Left ventricle myocardium inferior (tissue), 1 donor: ENCODE data around the gene OPN1SW. TPM values are rescaled to one million over a fixed set of nuclear protein-coding genes. Genes with fewer than 3 reads are reported as not detected.

Experiments
- DNase-seq: peaks from one replicate; pipeline ENCODE4 v3.0.0-alpha.2; 2020
- H3K27ac ChIP-seq: fragments of 200-600 bp; replicated peaks from 2 replicates; pipeline ENCODE4 v1.8.0; 2021
- H3K27me3 ChIP-seq: fragments of 200-600 bp; 2 replicates; pipeline ENCODE4 v1.8.0; 2021; ENCODE audit warnings: low read depth
- H3K36me3 ChIP-seq: fragments of 200-600 bp; 2 replicates; pipeline ENCODE4 v1.8.0; 2021
- H3K4me1 ChIP-seq: fragments of 200-600 bp; 2 replicates; pipeline ENCODE4 v1.8.0; 2021
- H3K4me3 ChIP-seq: fragments of 200-600 bp; 2 replicates; pipeline ENCODE4 v1.8.0; 2021; ENCODE audit warnings: mild to moderate bottlenecking, moderate library complexity
- H3K9me3 ChIP-seq: fragments of 200-600 bp; replicated peaks from 2 replicates; pipeline ENCODE4 v1.8.0; 2021
- intact Hi-C: fragments of 100-400 bp; cut with micrococcal nuclease; formaldehyde crosslinking; loops from one replicate; pipeline ENCODE4 v1.11.0; 2022
- total RNA-seq: library from RNA; stranded (reverse); fragmentation: NEBNext Ultra II Directional; extraction: Animal tissue kit (Norgen Biotek cat#: 25700); gene quantifications from one replicate; pipeline ENCODE4 v1.2.1, GENCODE V29; 2021
- TF ChIP-seq, protein P1 (sequence below): fragments of 200-600 bp; IDR thresholded peaks from 2 replicates; pipeline ENCODE4 v1.8.0; 2021; ENCODE audit warnings: antibody characterized with exemption, mild to moderate bottlenecking, borderline replicate concordance
- donor health status: DM: no; HTN: yes; CAD: no; lungs with severe emphysema.

Gene OPN1SW
- total RNA-seq, 1 donor from 2014 or later: not detected

DNA sequence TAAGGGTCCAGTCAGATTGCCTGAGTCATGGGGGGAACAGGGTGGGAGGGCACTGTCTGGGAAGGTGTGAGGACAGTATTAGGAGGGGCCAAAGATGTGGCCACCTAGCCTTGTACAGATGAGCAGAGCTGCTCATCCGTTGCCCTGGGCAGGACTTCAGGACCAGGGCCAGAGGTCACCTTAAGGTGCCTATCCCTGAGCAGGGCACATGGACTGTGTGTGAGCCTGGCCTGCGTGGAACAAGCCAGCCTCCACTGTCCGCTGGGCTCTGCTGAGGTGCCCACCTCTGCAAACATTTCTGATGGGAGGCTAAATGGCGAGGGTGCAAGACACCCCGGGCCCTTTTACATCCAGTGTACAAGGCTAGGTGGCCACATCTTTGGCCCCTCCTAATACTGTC, 3.4 kb upstream of the OPN1SW start:
- intact Hi-C loops: no loop called here

GRCh38 chr7:128777156-128778123, 1.8 kb upstream of the OPN1SW start:
- TF ChIP-seq, protein P1, sequence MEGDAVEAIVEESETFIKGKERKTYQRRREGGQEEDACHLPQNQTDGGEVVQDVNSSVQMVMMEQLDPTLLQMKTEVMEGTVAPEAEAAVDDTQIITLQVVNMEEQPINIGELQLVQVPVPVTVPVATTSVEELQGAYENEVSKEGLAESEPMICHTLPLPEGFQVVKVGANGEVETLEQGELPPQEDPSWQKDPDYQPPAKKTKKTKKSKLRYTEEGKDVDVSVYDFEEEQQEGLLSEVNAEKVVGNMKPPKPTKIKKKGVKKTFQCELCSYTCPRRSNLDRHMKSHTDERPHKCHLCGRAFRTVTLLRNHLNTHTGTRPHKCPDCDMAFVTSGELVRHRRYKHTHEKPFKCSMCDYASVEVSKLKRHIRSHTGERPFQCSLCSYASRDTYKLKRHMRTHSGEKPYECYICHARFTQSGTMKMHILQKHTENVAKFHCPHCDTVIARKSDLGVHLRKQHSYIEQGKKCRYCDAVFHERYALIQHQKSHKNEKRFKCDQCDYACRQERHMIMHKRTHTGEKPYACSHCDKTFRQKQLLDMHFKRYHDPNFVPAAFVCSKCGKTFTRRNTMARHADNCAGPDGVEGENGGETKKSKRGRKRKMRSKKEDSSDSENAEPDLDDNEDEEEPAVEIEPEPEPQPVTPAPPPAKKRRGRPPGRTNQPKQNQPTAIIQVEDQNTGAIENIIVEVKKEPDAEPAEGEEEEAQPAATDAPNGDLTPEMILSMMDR: no peak
- Histone ChIP-seq H3K4me3 (no peak overlapping the region), H3K36me3 (peaks cover 5% of the 10 kb centered on the region), H3K27ac (no peak overlapping the region), H3K9me3 (peaks cover 12% of the 10 kb centered on the region), H3K27me3 (no peaks in the 10 kb centered on the region), H3K4me1 (peaks cover 4% of the 10 kb centered on the region)
- no peak for DNase-seq
- intact Hi-C loops: no loop called here

More for the DNA sequence above, 3.4 kb upstream of the OPN1SW start:
- DNase-seq: no peak
- Histone ChIP-seq H3K27me3 (no peaks in the 10 kb centered on the region), H3K4me1 (peaks cover 14% of the 10 kb centered on the region), H3K27ac (no peak overlapping the region), H3K9me3 (peaks cover 12% of the 10 kb centered on the region), H3K4me3 (no peak overlapping the region), H3K36me3 (no peaks in the 10 kb centered on the region)
- TF ChIP-seq, protein P1: no peak

GRCh38 chr7:128774921-128775320, 673 bp downstream of the OPN1SW start:
- H3K9me3 ChIP-seq: peaks cover 12% of the 10 kb centered on the region
- H3K36me3 ChIP-seq: peaks cover 30% of the 10 kb centered on the region
- intact Hi-C loops: no loop called here
- DNase-seq: no peak
- peaks cover 9% of the 10 kb centered on the region for H3K4me1 ChIP-seq
- no peaks in the 10 kb centered on the region for H3K27me3 ChIP-seq
- H3K27ac ChIP-seq: no peak overlapping the region
- TF ChIP-seq, protein P1: no peak
- no peak overlapping the region for H3K4me3 ChIP-seq

DNA sequence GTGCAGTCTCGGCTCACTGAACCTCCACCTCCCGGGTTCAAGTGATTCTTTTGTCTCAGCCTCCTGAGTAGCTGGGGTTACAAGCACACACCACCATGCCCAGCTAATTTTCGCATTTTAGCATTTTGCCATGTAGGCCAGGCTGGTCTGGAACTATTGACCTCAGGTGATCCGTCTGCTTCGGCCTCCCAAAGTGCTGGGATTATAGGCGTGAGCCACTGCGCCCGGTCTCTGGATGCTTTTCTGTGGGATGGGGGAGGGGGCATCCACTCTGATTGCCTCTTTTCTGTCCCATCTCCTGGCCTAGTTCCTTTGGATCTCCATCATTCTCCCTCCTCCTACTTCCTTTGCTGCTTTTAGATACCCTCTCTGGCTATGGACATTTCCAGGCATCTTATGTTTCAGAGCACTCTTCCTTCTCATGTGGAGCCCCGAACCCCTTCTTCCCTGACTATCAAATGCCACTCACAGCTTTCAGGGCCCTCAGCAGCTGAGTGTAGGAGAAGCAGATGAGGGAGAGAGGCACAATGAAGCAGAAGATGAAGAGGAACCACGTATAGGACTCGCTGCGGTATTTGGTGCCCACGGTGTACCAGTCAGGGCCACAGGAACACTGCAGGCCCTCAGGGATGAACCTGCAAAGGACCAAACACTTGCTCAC, 1.4 kb downstream of the OPN1SW start:
- Histone ChIP-seq H3K4me3 (no peak overlapping the region), H3K27me3 (no peaks in the 10 kb centered on the region), H3K36me3 (peaks cover 38% of the 10 kb centered on the region), H3K27ac (no peak overlapping the region), H3K9me3 (peaks cover 12% of the 10 kb centered on the region), H3K4me1 (peaks cover 16% of the 10 kb centered on the region)
- TF ChIP-seq, protein P1: no peak
- intact Hi-C loops: no loop called here
- no peak for DNase-seq

DNA sequence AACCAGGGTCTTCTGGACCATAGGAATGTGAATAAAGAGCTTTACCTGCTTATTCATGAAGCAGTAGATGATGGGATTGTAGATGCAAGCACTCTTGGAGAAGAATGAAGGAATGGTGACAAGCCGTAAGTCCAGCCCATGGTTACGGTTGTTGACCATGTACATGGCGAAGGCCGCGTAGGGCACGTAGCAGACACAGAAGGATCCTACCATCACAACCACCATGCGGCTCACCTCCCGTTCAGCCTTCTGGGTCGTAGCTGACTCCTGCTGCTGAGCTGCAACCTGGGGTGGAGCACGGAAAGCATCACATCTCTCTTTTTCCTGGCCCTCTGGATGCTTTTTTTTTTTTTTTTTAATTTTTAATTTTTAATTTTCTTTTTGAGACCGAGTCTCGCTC, 2.0 kb downstream of the OPN1SW start:
- Histone ChIP-seq H3K4me3 (no peak overlapping the region), H3K9me3 (peaks cover 12% of the 10 kb centered on the region), H3K4me1 (peaks cover 16% of the 10 kb centered on the region), H3K27ac (no peak overlapping the region), H3K36me3 (peaks cover 43% of the 10 kb centered on the region), H3K27me3 (no peaks in the 10 kb centered on the region)
- TF ChIP-seq, protein P1: no peak
- intact Hi-C loops: no loop called here
- DNase-seq: no peak
